Subcutaneous abdominal adipose tissue (tissue), 5 donors: ENCODE data around the gene KATNB1.

Experiments used
- H3K27ac ChIP-seq: one replicate; pipeline ENCODE4 v1.7.0; 2013; ENCODE audit warnings: low read depth, mild to moderate bottlenecking, inconsistent platforms, low read length, moderate library complexity
- H3K27me3 ChIP-seq, 5 donors: one replicate each; pipeline ENCODE4 v1.7.0; 2013; ENCODE audit warnings: low read length in 5 of 5, inconsistent platforms in 1 of 5; ENCODE audit not compliant: control insufficient read depth in 5 of 5, insufficient read depth in 4 of 5
- H3K36me3 ChIP-seq, 5 donors: one replicate each; pipeline ENCODE4 v1.7.0; 2013; ENCODE audit warnings: low read length in 5 of 5; ENCODE audit not compliant: control insufficient read depth in 5 of 5, insufficient read depth in 5 of 5
- H3K4me1 ChIP-seq, 5 donors: one replicate each; pipeline ENCODE4 v1.7.0; 2013; ENCODE audit warnings: low read length in 5 of 5, mild to moderate bottlenecking in 3 of 5, moderate library complexity in 1 of 5; ENCODE audit not compliant: control insufficient read depth in 5 of 5, insufficient read depth in 5 of 5
- H3K4me3 ChIP-seq, 5 donors: one replicate each; pipeline ENCODE4 v1.7.0; 2013; ENCODE audit warnings: low read length in 5 of 5, low read depth in 1 of 5
- H3K9ac ChIP-seq, 5 donors: one replicate each; pipeline ENCODE4 v1.7.0; 2013; ENCODE audit warnings: low read length in 5 of 5, mild to moderate bottlenecking in 4 of 5, moderate library complexity in 3 of 5
- H3K9me3 ChIP-seq, 5 donors: one replicate each; pipeline ENCODE4 v1.7.0; 2013; ENCODE audit warnings: low read length in 5 of 5; ENCODE audit not compliant: control insufficient read depth in 5 of 5
- donor health status: healthy.
- donor health status: healthy.
- donor health status: healthy.
- donor health status: healthy.
- donor health status: healthy.

The KATNB1 gene

DNA sequence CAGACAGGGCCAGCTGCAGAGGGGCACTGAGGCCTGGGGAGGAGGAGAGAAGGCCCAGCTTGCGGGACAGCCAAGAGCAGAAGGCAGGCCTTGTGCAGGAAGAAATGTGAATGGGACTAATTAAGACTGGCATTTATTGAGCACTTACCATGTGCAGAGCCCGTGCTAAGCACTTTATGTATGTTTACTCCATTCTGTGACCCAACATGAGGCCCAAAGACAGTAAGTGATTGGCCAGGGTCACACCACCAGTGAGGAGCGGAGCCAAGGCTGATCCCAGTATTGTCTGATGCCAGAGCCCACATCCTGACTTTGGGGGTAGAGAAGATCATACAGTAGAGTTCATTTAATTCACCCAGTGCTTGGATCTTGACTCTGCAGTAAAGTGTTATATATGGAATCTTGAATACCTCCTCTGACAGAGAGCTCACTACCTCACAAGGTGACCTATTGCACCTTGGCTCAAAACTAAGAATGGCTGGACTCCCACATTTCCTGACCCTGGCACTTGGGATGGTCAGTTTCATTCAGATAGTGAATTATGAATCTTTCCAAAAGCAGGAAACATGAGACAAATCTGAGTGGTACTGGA, 13.6 kb downstream of the KATNB1 start:
- no peaks in the 10 kb centered on the region for H3K9me3 ChIP-seq
- no peaks in the 10 kb centered on the region for H3K27me3 ChIP-seq
- peaks cover 0 to 65% (median 36%) of the 10 kb centered on the region in 5 donors for H3K36me3 ChIP-seq
- H3K27ac ChIP-seq = no peak overlapping the region
- H3K4me1 ChIP-seq = no peaks in the 10 kb centered on the region
- no peak overlapping the region for H3K9ac ChIP-seq
- no peak overlapping the region for H3K4me3 ChIP-seq

DNA sequence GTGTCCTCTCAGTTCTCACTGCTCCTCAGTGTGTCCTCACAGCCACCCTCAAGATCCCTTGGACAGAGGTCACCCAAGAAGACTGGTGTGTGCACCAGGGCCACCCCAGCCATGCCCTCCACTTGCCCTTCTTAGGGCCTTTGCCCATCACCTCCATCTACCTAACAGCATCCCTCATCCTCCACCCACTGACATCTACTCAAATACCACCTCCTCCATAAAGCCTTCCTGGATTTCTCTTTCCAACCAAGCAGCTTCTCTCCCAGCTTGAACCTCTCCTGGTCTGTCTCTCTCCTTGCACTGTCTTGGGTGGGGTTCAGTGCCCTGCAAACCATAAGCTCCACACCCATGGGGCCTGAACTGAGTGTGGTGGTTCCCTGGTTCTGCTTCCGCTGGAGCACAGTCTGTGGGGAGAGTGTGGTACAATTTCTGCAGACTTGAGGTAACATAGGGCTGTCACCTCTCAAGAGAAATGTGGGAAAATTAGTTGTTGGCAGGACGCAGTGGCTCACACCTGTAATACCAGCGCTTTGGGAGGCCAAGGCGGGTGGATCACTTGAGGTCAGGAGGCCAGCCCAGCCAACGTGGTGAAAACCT, 14.4 kb downstream of the KATNB1 start:
- H3K27me3 ChIP-seq = no peaks in the 10 kb centered on the region
- H3K36me3 ChIP-seq = peaks cover 0 to 60% (median 34%) of the 10 kb centered on the region in 5 donors
- H3K4me3 ChIP-seq = no peak overlapping the region
- H3K4me1 ChIP-seq = no peaks in the 10 kb centered on the region
- H3K9me3 ChIP-seq = no peaks in the 10 kb centered on the region
- no peak overlapping the region for H3K9ac ChIP-seq
- H3K27ac ChIP-seq = no peak overlapping the region

DNA sequence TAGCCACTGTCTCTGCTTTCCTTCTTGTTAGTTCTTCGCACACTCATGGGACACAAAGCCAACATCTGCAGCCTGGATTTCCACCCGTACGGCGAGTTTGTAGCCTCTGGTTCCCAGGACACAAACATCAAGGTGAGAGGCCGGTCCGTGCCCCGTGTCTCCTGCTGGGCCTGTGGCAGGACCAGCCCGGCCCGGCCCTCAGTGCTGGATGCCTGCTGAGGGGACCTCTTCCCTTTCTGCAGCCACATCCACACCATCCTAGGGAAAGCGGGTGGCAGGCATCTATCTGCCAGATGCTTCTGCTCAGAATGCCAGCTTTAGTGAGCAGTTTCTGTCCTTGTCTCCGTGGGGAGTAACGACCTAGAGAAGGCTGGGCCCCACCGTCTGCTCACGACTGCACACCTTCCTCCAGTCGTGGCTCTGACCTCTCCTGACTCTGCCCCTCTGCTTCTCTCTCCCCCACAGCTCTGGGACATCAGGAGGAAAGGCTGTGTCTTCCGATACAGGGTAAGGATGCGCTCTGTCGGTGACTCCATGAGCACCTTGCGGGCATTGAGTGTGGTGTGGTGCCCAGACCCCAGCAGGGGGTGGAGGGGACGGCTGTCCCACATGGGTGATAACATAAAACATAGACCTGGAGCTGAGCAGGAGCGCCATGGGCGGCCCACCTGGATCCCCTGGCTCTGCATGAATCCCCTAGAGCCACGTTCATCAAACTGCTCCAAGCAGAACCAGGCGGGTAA, 15.4 kb downstream of the KATNB1 start:
- no peak overlapping the region for H3K27ac ChIP-seq
- peaks cover 0 to 70% (median 45%) of the 10 kb centered on the region in 5 donors for H3K36me3 ChIP-seq

DNA sequence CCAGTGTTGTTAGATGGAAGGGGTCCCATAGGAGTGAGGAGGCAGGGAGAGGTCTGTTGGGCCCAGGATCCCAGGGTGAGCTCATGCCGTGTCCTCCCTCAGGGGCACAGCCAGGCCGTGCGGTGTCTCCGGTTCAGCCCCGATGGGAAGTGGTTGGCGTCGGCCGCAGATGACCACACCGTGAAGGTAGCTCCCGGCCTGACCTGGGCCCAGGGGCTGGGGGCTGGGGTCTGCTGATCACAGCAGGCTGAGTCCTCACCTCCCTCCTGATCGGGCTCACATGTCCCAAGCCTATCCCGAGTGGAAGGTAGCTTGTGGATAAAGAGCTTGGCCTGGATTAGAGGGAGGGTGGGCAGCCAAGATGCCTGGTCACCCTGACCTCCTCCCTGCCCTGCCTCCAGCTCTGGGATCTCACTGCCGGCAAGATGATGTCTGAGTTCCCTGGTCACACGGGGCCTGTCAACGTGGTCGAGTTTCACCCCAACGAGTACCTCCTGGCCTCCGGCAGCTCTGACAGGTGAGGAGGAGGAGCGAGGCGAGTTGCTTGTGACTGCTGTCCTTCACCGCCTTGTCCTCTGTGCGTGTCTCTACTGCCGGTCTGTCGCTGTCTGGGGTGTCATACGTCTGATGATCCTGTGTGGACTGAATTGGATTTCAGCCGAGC, 16.1 kb downstream of the KATNB1 start:
- no peaks in the 10 kb centered on the region for H3K27me3 ChIP-seq
- no peak overlapping the region for H3K4me3 ChIP-seq
- H3K4me1 ChIP-seq = no peaks in the 10 kb centered on the region
- no peaks in the 10 kb centered on the region for H3K9me3 ChIP-seq
- no peak overlapping the region for H3K9ac ChIP-seq
- no peak overlapping the region for H3K27ac ChIP-seq
- H3K36me3 ChIP-seq = peaks cover 0 to 73% (median 51%) of the 10 kb centered on the region in 5 donors

More for the DNA sequence above, 15.4 kb downstream of the KATNB1 start:
- Histone ChIP-seq H3K27me3 (no peaks in the 10 kb centered on the region), H3K4me3 (no peak overlapping the region), H3K4me1 (no peaks in the 10 kb centered on the region), H3K9ac (peak overlapping the region in 1 of 5 donors; percentile 23), H3K9me3 (no peaks in the 10 kb centered on the region)

DNA sequence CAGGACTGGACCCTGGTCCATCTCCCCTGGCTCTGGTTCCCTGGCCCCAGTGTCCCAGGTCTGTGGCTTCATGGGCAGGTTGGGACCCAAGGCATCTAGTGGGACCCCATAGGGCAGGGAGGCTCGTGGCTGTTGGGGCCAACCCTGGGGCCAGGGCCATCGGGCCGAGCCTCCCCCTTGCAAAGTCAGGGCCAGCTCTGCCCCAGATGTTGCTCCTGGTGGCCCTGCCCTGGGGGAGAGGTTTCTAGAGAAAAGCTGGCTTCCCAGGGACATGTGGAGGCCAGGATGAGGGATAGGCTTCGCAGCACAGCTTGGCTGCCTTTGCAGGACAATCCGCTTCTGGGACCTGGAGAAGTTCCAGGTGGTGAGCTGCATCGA, 16.6 kb downstream of the KATNB1 start:
- H3K36me3 ChIP-seq = peaks cover 0 to 71% (median 51%) of the 10 kb centered on the region in 5 donors
- H3K9ac ChIP-seq = no peak overlapping the region
- no peak overlapping the region for H3K4me3 ChIP-seq
- no peaks in the 10 kb centered on the region for H3K9me3 ChIP-seq
- peaks cover 0 to 3% (median 0%) of the 10 kb centered on the region in 5 donors for H3K4me1 ChIP-seq
- H3K27me3 ChIP-seq = no peaks in the 10 kb centered on the region
- no peak overlapping the region for H3K27ac ChIP-seq

DNA sequence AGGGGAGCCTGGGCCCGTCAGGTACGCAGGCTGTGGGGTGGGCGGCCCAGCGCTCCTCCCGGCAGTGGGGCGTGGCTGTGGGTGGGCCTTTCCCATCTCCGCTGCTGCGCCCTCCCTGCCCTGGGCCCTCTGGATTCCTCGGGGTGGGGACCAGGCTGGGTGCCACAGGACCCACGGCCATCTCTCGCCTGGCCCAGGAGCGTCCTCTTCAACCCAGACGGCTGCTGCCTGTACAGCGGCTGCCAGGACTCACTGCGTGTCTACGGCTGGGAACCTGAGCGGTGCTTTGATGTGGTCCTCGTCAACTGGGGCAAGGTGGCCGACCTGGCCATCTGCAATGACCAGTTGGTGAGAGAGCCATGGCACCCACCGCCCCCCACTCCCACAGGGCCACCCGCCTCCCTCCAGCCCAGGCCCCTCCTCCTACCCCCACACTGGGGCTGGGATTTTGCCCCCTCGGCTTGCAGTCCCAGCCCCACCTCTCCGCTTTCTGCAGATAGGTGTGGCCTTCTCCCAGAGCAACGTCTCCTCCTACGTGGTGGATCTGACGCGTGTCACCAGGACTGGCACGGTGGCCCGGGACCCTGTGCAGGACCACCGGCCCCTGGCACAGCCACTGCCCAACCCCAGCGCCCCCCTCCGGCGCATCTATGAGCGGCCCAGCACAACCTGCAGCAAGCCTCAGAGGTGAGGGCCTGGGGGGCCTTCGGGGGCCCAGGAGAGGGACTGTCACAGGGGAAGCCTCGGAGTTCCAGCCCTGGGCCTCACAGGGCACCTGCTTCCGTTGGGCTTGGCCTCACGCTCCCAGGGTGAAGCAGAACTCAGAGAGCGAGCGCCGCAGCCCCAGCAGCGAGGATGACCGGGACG, 17.2 kb downstream of the KATNB1 start:
- Histone ChIP-seq H3K4me3 (no peak overlapping the region), H3K9ac (no peak overlapping the region), H3K27ac (no peak overlapping the region), H3K27me3 (no peaks in the 10 kb centered on the region), H3K9me3 (no peaks in the 10 kb centered on the region), H3K4me1 (peaks cover 0 to 9% (median 4%) of the 10 kb centered on the region in 5 donors), H3K36me3 (peaks cover 0 to 65% (median 47%) of the 10 kb centered on the region in 5 donors)

DNA sequence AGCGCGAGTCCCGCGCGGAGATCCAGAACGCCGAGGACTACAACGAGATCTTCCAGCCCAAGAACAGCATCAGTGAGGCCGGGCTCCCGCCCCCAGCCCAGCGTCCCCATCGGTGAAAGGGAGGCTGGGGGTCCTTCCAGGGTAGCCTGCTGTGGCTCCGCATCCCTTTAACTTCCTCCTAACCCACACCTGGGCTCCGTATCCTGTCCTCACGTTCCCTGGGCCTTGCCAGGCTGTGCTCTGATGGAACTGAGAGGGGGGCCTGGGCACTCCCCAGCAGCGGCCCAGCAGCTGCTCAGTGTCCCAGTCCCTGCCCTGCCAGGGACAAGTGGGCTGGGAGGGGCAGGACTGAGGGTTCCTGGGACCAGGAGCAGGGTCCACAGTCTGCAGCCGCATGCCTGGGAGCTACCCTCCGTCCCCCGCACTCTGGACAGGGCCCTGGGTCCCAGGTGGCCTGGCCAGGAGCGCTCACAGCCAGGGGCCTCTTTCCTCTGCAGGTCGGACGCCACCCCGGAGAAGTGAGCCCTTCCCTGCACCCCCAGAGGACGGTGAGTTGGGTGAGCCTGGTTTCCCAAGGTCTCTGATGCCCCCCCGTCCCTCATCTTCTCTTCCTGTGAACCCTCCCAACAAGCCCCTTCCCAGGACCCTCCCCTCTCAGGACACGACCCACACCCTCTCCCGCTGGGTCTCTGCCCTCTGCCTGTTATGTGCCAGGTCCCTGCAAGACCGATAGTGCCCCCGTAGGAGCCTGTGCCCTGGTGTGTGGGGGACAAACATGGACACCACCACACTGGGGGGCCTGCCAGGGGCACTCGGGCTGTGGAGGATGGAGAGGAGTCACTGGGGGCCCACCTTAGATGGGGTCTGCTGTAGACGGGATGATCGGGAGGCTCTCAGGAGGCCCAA, 18.1 kb downstream of the KATNB1 start:
- Histone ChIP-seq H3K36me3 (peaks cover 0 to 61% (median 49%) of the 10 kb centered on the region in 5 donors), H3K4me3 (no peak overlapping the region), H3K9ac (no peak overlapping the region), H3K4me1 (peaks cover 0 to 15% (median 4%) of the 10 kb centered on the region in 5 donors), H3K27ac (no peak overlapping the region), H3K27me3 (no peaks in the 10 kb centered on the region), H3K9me3 (no peaks in the 10 kb centered on the region)

DNA sequence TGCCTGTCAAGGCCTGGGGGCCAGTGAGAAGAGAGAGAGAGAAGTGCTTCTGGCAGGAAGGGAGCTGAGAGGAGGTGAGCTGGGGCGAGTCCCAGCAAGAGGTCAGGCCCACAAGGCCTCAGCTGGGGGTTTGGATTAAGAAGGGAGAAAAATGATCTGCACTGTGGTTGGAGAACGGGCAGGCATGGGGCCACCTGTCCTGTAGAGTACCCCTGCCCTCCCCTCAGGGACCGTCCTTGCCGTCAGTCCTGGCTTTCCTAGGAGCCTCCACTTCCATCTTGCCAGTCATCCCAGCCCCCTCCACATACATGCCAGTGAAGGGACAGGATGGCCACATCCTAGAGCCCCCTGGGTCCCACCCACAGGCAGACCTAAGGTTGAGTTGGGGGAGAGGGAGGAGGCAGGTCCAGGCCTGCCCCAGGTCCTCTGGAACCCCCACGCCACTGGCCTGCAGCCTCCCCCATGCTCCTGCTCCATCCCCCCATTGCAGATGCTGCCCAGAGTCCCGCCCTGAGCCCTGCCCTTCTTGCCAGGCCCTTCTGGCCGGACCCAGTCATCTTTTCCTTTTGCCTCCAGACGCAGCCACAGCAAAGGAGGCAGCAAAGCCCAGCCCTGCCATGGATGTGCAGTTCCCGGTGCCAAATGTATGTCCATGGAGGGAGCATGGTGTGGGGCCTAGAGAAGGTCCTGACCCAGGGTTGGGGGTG, 18.9 kb downstream of the KATNB1 start:
- no peaks in the 10 kb centered on the region for H3K9me3 ChIP-seq
- H3K4me3 ChIP-seq = no peak overlapping the region
- H3K9ac ChIP-seq = no peak overlapping the region
- H3K4me1 ChIP-seq = peaks cover 0 to 23% (median 10%) of the 10 kb centered on the region in 5 donors
- H3K27me3 ChIP-seq = no peaks in the 10 kb centered on the region
- H3K27ac ChIP-seq = no peak overlapping the region
- H3K36me3 ChIP-seq = peaks cover 0 to 66% (median 56%) of the 10 kb centered on the region in 5 donors
